GM18873 (cell line): ENCODE measurements around the gene USP54.

ENCODE experiments used
- ATAC-seq: cut with Tn5 transposase; IDR thresholded peaks from one replicate; pipeline ENCODE4 v1.9.1; 2021; ENCODE audit warnings: mild to moderate bottlenecking, moderate library complexity, moderate number of reproducible peaks; ENCODE audit not compliant: unreplicated experiment, low FRiP score

Gene USP54

DNA sequence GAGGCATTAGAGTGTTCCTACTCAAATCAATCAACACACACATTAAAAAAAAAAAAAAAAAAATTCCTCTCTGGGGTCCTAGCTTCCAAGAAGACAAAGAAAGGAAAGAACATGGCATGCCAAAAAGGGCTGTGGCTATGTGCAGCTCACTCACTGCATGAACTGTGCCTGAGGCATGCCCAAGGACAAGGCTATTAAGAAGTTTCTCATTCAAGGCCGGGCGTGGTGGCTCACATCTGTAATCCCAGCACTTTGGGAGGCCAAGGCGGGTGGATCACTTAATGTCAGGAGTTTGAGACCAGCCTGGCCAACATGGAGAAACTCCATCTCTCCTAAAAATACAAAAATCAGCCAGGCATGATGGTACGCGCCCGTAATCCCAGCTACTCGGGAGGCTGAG lies 53.4 kb downstream of the USP54 start:
- ATAC-seq: no peak

GRCh38 chr10:73537288-73537687 lies 53.9 kb downstream of the USP54 start:
- ATAC-seq: no peak

- no peak for ATAC-seq
These were observed 56.3 kb downstream of the USP54 start for GRCh38 chr10:73534857-73535256.

GRCh38 chr10:73529089-73529832 lies 61.9 kb downstream of the USP54 start:
- ATAC-seq: no peak

DNA sequence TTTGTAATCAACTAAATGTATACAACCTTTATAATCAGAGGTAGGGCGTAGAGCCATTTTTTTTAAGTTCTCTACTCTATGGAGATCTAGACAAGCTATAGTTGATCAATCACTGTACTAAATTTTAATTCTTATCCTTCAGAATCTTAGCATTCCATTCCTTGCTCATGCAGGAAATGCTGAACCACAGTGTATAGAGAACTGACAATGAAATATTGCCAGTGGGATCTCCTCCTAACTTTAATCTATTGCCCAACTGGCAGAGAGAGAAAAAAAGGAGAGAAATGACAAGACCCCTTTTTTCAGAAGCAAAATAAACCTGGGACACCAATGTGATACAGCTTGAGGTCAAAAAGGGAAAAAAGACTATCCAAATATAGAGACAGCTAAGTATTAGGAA lies 68.9 kb downstream of the USP54 start:
- ATAC-seq: no peak

- ATAC-seq: no peak
These were observed 71.8 kb downstream of the USP54 start for GRCh38 chr10:73519336-73519735.

- no peak for ATAC-seq
These were observed 73.8 kb downstream of the USP54 start for GRCh38 chr10:73517166-73517888.

DNA sequence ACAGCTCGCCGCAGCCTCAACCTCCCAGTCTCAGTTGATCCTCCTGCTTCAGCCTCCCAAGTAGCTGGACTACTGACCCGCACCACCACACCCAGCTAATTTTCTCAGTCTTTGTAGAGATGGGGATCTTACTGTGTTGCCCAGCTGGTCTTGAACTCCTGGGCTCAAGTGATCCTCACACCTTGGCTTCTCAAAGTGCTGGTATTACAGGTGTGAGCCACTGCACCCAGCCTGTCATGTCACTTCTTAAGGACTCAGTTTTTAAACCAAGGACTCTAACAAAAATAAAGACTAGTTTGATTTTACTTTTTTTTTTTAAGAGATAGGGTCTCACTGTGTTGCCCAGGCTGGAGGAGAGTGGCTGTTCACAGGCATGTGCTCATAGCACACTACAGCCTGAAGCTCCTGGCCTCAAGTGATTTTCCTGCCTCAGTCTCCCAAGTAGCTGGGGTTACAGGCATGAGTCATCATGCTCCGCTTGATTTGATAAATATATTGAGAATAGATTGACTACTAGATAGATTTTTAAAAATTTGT lies 78.9 kb downstream of the USP54 start:
- ATAC-seq: no peak

DNA sequence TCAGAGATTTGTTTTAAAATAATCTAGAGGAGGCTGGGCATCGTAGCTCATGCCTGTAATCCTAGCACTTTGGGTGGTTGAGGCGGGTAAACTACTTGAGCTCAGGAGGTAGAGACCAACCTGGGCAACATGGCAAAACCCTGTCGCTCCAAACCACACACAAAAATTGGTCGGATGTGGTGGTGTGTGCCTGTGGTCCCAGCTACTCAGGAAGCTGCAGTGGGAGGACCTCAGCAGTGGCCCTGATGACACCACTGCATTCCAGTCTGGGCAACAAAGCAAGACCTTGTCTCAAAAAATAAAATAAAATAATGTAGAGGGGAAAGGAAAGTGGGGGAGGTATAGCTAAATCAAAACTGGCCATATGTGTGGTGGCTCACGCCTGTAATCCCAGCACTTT lies 81.4 kb downstream of the USP54 start:
- ATAC-seq: no peak

- ATAC-seq: no peak
These were observed 84.7 kb downstream of the USP54 start for GRCh38 chr10:73506491-73506890.

DNA sequence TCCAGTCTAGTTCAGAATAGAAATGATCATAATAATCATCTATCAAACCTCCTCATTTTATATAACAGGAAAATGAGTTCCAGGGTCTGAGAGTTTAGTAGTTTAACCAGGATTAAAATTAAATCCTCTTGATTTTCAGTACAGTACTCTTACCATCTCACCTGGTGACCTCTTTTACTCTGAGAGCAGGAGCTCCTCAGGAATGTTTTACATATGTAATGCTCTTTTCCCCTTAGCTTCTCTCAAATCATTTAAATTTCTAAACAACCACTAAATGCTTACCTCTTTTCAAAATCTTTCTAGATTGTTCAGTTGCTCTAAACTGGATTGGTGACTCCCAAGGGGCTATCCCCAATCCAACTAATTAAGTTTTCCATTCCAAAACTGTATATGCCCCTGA lies 85.1 kb downstream of the USP54 start:
- ATAC-seq: no peak

- ATAC-seq: no peak
These were observed 88.1 kb downstream of the USP54 start for GRCh38 chr10:73503037-73503436.

- no peak for ATAC-seq
These were observed 89.5 kb downstream of the USP54 start for GRCh38 chr10:73501651-73502050.

DNA sequence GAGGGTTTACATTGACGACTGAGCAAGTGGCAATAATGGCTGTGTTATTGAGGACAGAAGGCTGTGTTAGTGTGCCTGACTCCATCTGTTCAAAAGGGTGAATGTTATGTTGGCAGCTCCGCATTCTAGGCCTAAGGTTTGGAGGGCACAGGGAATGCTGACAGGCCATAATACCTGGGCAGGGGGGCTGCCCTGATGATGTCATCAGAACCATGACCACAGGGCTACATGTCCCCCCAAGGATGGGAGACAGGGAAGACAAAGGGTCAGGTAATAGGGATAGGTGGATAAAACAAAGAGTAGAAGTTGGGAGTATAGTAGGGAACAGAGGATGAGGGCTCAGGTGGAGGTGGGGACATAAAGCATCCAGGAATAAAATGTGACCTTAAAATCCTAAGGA lies 93.5 kb downstream of the USP54 start:
- ATAC-seq: no peak

DNA sequence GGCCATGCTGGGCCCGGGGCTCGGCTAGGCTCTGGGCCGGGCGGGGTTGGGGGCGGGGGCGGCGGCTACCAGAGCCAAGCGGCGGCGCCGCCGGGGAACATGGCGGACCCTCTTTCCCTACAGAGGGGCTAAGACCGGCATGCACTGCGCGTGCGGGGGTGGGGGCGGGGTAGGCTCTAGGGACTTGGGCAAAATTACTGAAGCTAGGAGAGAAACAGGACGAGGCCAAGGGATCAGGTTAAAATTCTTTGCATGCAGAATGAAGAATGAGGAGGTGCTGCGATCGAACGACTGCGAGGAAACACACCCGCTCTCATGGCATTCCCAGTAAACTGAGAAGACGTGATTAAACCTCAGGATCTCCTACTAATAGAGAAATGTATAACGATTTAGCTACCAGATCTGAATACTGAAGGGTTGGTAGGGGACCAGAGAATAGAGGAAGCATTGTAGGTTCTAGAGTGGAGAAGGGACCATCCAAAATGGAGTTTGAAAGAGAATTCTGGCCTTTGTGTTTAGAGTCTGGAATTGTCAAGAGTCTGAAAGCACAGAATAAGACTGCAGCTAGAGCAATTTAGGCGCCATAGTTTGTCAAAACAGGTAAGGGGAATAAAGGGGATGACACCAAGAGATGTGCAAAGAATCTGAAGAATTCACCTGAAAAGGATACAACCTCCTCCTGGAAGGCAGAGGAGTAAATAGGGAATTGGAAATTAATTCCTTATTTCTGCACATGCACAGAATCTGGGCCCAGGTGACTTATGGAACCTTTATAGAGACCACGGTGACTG lies 95.1 kb downstream of the USP54 start, which contains the start of gene PPP3CB:
Gene PPP3CB (minus strand): TSS at position 141 of the 791 bp plus-strand sequence. CDS start 135 bp downstream, at position 6.
- ATAC-seq: peak; percentile 33

GRCh38 chr10:73495226-73495883 lies 95.8 kb downstream of the USP54 start:
- ATAC-seq: peak; percentile 87

DNA sequence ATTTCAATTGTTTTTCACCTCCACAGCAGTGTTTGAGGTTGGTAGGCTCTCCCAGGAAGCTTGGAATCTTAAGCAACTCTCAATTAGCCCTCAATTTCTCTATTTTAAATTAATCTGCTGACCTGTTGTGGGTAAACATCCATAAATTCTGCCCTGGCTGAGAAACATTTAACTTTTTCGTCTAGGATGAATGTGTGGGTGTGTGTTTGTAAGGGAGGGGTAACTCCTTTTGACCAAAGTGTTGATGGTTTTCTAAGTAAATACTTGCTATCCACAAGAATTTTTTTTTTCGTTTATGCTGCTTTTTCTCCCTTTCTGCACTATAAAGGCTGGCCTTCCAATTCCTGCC lies 96.3 kb downstream of the USP54 start:
- ATAC-seq: no peak

DNA sequence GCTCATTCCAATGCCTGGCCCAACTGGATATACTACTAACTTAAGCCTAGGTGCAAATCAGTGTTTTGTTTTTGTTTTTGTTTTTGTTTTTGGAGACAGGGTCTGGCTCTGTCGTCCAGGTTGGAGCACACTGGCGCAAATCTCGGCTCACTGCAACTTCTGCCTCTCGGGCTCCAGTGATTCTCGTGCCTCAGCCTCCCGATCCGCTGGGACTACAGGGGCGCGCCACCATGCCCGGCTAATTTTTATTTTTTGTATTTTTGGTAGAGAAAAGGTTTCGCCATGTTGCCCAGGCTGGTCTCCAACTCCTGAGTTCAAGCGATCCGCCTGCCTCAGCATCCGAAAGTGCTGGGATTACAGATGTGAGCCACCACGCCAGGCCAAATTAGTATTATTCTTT lies 96.9 kb downstream of the USP54 start:
- no peak for ATAC-seq

GRCh38 chr10:73493781-73494180 lies 97.4 kb downstream of the USP54 start:
- no peak for ATAC-seq

DNA sequence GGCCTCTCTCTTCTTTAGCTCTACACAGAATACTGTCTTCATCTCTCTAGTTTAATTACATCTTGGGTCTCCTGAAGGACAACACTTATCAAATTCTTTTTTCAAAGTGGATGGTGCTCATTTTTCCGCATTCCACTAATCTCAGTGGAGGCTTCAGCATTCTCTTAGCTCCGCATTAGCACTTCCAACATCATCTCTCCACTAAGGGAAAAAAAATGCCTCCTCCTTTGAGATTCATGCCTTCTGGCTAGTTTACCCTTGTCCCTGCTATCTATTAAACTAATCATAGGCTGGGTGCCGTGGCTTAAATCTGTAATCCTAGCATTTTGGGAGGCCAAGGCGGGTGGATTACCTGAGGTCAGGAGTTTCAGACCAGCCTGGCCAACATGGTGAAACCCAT lies 104.5 kb downstream of the USP54 start:
- ATAC-seq: no peak
